Gastroesophageal sphincter (tissue), 4 donors: ENCODE data around the gene LYSMD3. TPM values are rescaled to one million over a fixed set of nuclear protein-coding genes. Genes with fewer than 3 reads are reported as not detected.

Experiments used
- ATAC-seq: fragments of 150-250 bp; one replicate; pipeline ENCODE4 v1.9.1; 2016; ENCODE audit warnings: mild to moderate bottlenecking, moderate library complexity
- H3K27ac ChIP-seq, 4 donors: fragments of 200-600 bp; sonication (generic) in 3 of 4; 1 replicate in 3 of 4; 2 replicates in 1 of 4; pipeline ENCODE4 v1.5.1; 2016 to 2019
- H3K27me3 ChIP-seq: fragments of 200-600 bp; sonication (generic); one replicate; pipeline ENCODE4 v1.5.1; 2019
- H3K36me3 ChIP-seq, 2 donors: fragments of 200-600 bp; sonication (generic); one replicate each; pipeline ENCODE4 v1.5.1; 2019; ENCODE audit warnings: control low read depth in 1 of 2
- H3K4me1 ChIP-seq, 3 donors: fragments of 200-600 bp; sonication (generic); 1 replicate in 2 of 3; 2 replicates in 1 of 3; pipeline ENCODE4 v1.5.1; 2016 to 2019; ENCODE audit warnings: control low read depth in 2 of 3
- H3K4me3 ChIP-seq, 2 donors: fragments of 200-600 bp; sonication (generic); one replicate each; pipeline ENCODE4 v1.5.1; 2019; ENCODE audit warnings: mild to moderate bottlenecking in 1 of 2, moderate library complexity in 1 of 2
- H3K9me3 ChIP-seq, 3 donors: fragments of 200-600 bp; sonication (generic); one replicate each; pipeline ENCODE4 v1.5.1; 2017 to 2019; ENCODE audit warnings: control low read depth in 2 of 3
- EP300 ChIP-seq: sonication (generic); formaldehyde crosslinking; IDR thresholded peaks from one replicate; pipeline ENCODE4 v1.6.1; 2017; ENCODE audit warnings: antibody characterized with exemption, mild to moderate bottlenecking
- POLR2A ChIP-seq, 2 donors: fragments of 450-650 bp; IDR thresholded peaks; one replicate each; pipeline ENCODE4 v1.6.1; 2017; ENCODE audit warnings: antibody characterized with exemption in 2 of 2, mild to moderate bottlenecking in 2 of 2, moderate library complexity in 1 of 2
- POLR2AphosphoS5 ChIP-seq: sonication (generic); formaldehyde crosslinking; IDR thresholded peaks from one replicate; pipeline ENCODE4 v1.6.1; 2017; ENCODE audit warnings: antibody characterized with exemption
- WGBS, 2 donors: methylation state at CpG; one replicate each; pipeline ENCODE4 v1.1.5; 2018; ENCODE audit warnings: low coverage in 1 of 2; 5-methylcytosine and 5-hydroxymethylcytosine counted together
- total RNA-seq, 4 donors: library from RNA; depleted of rRNA; stranded (reverse); fragments of >200 nt; gene quantifications; one replicate each; pipeline ENCODE4 v1.1.0, GENCODE V29; 2016
- TF ChIP-seq, protein P1 (sequence below), 4 experiments: fragments of 200-600 bp in 2 of 4; fragments of 450-650 bp in 2 of 4; sonication (generic) in 1 of 4; IDR thresholded peaks; one replicate each; pipeline ENCODE4 v1.5.1; 2017 to 2019; ENCODE audit warnings: antibody characterized with exemption in 4 of 4, mild to moderate bottlenecking in 2 of 4, moderate library complexity in 2 of 4

The LYSMD3 gene
- total RNA-seq, 4 donors from 2014 or later, result 14.2 to 27.6 (median 22.0) TPM

GRCh38 chr5:90503596-90503995, 25.8 kb downstream of the LYSMD3 start:
- WGBS, 2 donors, result 46 to 83% methylated on average over 1 of the region's 1 CpG
- ATAC-seq, result no peak

DNA sequence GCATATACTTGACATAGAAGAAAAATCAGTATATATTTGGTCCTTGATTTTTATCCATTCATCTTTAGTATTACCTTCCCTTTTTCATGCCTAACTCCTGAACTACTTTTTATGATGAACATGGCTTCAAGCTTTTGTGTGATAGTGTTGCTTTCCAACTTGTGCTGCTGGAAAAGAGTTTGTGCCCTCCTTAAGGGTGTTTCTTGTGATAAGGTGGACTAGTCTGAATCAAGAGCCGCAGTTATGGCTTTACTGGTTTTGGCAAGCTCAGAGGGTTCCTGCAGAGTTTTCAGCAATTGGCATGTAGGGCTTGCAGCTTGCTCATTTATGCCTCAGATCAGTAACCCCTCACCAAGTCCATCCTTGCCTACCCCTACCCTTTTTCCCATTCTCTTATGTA, 34.2 kb downstream of the LYSMD3 start:
- TF ChIP-seq POLR2A (IDR thresholded peaks at IDR 0.05), result no peak
- TF ChIP-seq, protein P1, sequence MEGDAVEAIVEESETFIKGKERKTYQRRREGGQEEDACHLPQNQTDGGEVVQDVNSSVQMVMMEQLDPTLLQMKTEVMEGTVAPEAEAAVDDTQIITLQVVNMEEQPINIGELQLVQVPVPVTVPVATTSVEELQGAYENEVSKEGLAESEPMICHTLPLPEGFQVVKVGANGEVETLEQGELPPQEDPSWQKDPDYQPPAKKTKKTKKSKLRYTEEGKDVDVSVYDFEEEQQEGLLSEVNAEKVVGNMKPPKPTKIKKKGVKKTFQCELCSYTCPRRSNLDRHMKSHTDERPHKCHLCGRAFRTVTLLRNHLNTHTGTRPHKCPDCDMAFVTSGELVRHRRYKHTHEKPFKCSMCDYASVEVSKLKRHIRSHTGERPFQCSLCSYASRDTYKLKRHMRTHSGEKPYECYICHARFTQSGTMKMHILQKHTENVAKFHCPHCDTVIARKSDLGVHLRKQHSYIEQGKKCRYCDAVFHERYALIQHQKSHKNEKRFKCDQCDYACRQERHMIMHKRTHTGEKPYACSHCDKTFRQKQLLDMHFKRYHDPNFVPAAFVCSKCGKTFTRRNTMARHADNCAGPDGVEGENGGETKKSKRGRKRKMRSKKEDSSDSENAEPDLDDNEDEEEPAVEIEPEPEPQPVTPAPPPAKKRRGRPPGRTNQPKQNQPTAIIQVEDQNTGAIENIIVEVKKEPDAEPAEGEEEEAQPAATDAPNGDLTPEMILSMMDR (IDR thresholded peaks at IDR 0.05), result no peak
- no peak for TF ChIP-seq EP300
- no peak for TF ChIP-seq POLR2AphosphoS5
- no peak for ATAC-seq
- Histone ChIP-seq H3K4me1 (no peaks in the 10 kb centered on the region), H3K36me3 (no peaks in the 10 kb centered on the region), H3K27me3 (no peaks in the 10 kb centered on the region), H3K4me3 (no peak overlapping the region), H3K27ac (no peak overlapping the region), H3K9me3 (peaks cover 0 to 5% (median 0%) of the 10 kb centered on the region in 3 donors)
- WGBS, 2 donors, result 63 to 100% methylated on average over 1 of the region's 1 CpG

More at GRCh38 chr5:90503596-90503995, 25.8 kb downstream of the LYSMD3 start:
- Histone ChIP-seq H3K27me3 (no peaks in the 10 kb centered on the region), H3K4me3 (no peak overlapping the region), H3K36me3 (no peaks in the 10 kb centered on the region), H3K9me3 (no peaks in the 10 kb centered on the region), H3K4me1 (no peaks in the 10 kb centered on the region), H3K27ac (no peak overlapping the region)
- TF ChIP-seq EP300 (no peak), POLR2A (IDR thresholded peaks at IDR 0.05) (no peak), POLR2AphosphoS5 (no peak)
- TF ChIP-seq, protein P1 (IDR thresholded peaks at IDR 0.05), result no peak

DNA sequence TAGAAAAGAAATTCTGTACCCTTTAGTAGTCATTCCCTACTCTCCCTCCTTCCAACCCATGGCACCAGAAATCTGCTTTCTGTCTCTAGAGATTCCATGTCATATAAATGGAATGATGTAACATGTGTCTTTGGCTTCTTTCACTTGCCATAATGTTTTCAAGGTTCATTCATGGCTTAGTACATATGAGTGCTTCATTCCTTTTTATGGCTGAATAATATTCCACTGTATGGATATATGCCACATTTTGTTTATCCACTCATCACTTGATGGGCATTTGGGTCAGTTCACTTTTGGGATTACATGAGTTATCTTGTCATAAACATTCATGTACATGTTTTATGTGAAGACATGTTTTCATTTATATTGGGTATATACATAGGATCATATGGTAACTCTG, 35.3 kb downstream of the LYSMD3 start:
- no peak for ATAC-seq
- Histone ChIP-seq H3K9me3 (peaks cover 0 to 5% (median 0%) of the 10 kb centered on the region in 3 donors), H3K27ac (no peak overlapping the region), H3K4me1 (no peaks in the 10 kb centered on the region), H3K36me3 (no peaks in the 10 kb centered on the region), H3K4me3 (no peak overlapping the region), H3K27me3 (no peaks in the 10 kb centered on the region)
- TF ChIP-seq EP300 (no peak), POLR2AphosphoS5 (no peak), POLR2A (IDR thresholded peaks at IDR 0.05) (no peak)
- TF ChIP-seq, protein P1 (IDR thresholded peaks at IDR 0.05), result no peak

DNA sequence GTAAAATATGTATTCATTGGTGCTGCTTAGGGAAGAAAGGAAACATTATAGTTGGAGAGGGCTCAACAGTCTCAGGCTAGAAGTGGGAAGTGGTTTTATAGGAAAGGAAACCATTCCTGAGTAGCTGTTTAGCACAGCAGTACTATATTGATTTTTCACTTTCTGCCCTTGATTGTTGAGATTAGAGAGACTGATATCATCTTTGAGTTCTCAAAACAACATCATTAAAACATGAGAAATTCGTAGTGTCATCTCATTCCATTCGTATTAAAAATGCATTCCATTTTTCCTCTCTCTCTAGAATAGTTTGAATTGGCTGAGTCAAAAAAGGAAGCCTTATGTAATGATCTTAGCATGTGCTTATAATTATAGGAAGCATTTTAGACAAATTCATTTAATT, 40.6 kb downstream of the LYSMD3 start:
- TF ChIP-seq POLR2AphosphoS5 (no peak), POLR2A (IDR thresholded peaks at IDR 0.05) (no peak), EP300 (no peak)
- TF ChIP-seq, protein P1 (IDR thresholded peaks at IDR 0.05), result no peak
- no peak overlapping the region for H3K27ac ChIP-seq
- 38 to 58% methylated on average over 2 of the region's 2 CpGs for WGBS, 2 donors
- no peak overlapping the region for H3K4me3 ChIP-seq
- H3K9me3 ChIP-seq, result no peaks in the 10 kb centered on the region
- no peaks in the 10 kb centered on the region for H3K4me1 ChIP-seq
- no peaks in the 10 kb centered on the region for H3K36me3 ChIP-seq
- ATAC-seq, result no peak
- no peaks in the 10 kb centered on the region for H3K27me3 ChIP-seq

GRCh38 chr5:90484540-90484939, 44.8 kb downstream of the LYSMD3 start:
- no peak for ATAC-seq
- no peaks in the 10 kb centered on the region for H3K4me1 ChIP-seq
- H3K27ac ChIP-seq, result no peak overlapping the region
- TF ChIP-seq POLR2A (IDR thresholded peaks at IDR 0.05) (no peak), EP300 (no peak), POLR2AphosphoS5 (no peak)
- TF ChIP-seq, protein P1 (IDR thresholded peaks at IDR 0.05), result no peak
- H3K9me3 ChIP-seq, result no peaks in the 10 kb centered on the region
- no peaks in the 10 kb centered on the region for H3K36me3 ChIP-seq
- no peaks in the 10 kb centered on the region for H3K27me3 ChIP-seq
- H3K4me3 ChIP-seq, result no peak overlapping the region
- 32 to 37% methylated on average over 3 of the region's 3 CpGs for WGBS, 2 donors
